Effector memory CD8-positive, alpha-beta T cell (primary cell): Measurements from ENCODE around the gene KLHL22.

Source experiments
- ATAC-seq: fragments of 150-1000 bp; cut with Tn5 transposase; replicated peaks from 2 replicates; pipeline ENCODE4 v1.10.0; 2021; ENCODE audit warnings: mild to moderate bottlenecking, moderate library complexity
- DNase-seq, 3 experiments: peaks; one replicate each; pipeline ENCODE4 v3.0.0; 2021
- H3K27ac Mint-ChIP-seq, 2 donors: one replicate each; pipeline ENCODE4 v1.8.0; 2022; ENCODE audit warnings: mild to moderate bottlenecking in 2 of 2, mixed read lengths in 2 of 2, moderate library complexity in 2 of 2
- H3K27me3 Mint-ChIP-seq, 2 donors: one replicate each; pipeline ENCODE4 v1.8.0; 2022; ENCODE audit warnings: mixed read lengths in 2 of 2
- H3K36me3 Mint-ChIP-seq: one replicate; pipeline ENCODE4 v1.8.0; 2022; ENCODE audit warnings: mild to moderate bottlenecking, moderate library complexity, mixed read lengths; ENCODE audit not compliant: insufficient read depth
- H3K4me1 Mint-ChIP-seq, 2 donors: one replicate each; pipeline ENCODE4 v1.8.0; 2022; ENCODE audit warnings: low read depth in 2 of 2, mixed read lengths in 2 of 2
- H3K4me3 Mint-ChIP-seq, 2 donors: one replicate each; pipeline ENCODE4 v1.8.0; 2022; ENCODE audit warnings: mild to moderate bottlenecking in 2 of 2, mixed read lengths in 2 of 2, moderate library complexity in 2 of 2
- H3K9me3 Mint-ChIP-seq, 2 donors: one replicate each; pipeline ENCODE4 v1.8.0; 2022; ENCODE audit warnings: mixed read lengths in 2 of 2

The KLHL22 gene

DNA sequence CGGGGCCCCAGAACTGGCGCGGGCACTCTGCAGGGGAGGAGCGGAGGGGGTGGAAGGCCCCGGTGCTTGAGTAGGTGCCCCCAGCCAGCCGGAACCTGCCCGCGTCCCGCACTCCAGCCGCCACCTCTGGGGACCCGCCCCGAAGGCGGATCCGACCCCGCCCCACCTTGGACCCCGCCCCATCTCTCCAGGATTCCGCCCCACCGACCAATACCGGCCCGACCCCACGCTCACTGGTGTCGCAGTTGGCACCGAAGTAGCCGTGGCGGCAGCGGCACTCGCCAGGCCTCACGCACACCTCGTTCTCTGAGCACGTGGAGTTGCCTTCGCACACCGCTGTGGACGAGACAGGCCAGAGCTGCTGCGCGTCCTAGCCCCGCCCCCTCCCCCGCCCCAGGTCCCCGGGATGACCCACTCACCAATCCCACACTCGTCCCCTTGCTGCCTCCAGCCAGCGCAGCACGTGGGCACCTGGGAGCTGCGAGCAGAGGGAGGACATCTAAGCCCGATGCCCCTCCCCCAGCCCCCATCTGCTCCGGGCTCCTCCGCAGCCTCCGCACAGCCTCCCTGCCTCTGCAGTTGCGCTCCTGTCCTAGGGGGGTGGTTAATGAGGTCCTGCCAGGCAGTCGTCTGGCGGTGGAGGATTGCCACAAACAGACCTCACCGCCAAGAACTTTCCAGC, 63.9 kb downstream of the KLHL22 start:
- Mint-ChIP-seq H3K27me3 (peaks cover 17 to 59% of the 10 kb centered on the region in 2 donors), H3K36me3 (peaks cover 6% of the 10 kb centered on the region), H3K4me1 (peaks cover 6 to 18% of the 10 kb centered on the region in 2 donors), H3K27ac (peak overlapping the region in 1 of 2 donors; percentile 82), H3K4me3 (peak overlapping the region; percentile 82 to 90), H3K9me3 (no peaks in the 10 kb centered on the region)
- ATAC-seq = no peak
- no peak for DNase-seq

- Mint-ChIP-seq H3K27me3 (peaks cover 15 to 55% of the 10 kb centered on the region in 2 donors), H3K4me3 (peak overlapping the region; percentile 86 to 90), H3K36me3 (peaks cover 6% of the 10 kb centered on the region), H3K9me3 (no peaks in the 10 kb centered on the region), H3K27ac (peak overlapping the region in 1 of 2 donors; percentile 20), H3K4me1 (peaks cover 5 to 15% of the 10 kb centered on the region in 2 donors)
- ATAC-seq = peak; percentile 70
- peak; percentile 53 to 63 (median 56) for DNase-seq
These were observed 64.7 kb downstream of the KLHL22 start for GRCh38 chr22:20430720-20431510.

DNA sequence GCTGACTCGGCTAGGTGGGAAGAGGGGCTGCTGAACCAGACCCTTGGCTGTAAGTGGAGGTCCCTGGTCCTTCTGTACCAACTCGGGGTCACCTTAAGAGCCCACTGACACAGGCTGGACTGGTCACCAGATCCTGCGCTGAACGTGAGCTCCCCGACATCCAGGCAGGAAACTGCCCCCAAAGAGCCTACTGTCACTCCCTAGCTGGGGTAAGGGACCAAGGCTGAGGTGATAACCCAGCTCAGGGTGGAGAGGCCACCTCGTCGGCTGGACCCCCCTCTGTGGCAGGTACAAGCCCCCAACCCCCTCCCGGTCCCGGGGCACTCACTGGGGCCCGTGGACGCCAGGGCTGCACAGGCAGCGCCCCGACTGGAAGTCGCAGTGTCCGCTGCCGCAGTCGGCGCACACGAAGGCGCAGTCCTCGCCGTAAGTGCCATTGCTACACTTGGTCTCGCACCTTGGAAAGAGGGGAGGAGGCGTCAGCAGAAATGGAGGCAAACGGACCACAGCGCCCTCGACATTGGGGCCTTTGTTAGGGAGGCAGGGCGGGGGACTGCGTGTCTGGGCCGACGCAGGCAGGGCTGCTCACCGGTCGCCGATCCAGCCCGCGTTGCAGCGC, 65.4 kb downstream of the KLHL22 start:
- peaks cover 5 to 11% of the 10 kb centered on the region in 2 donors for H3K4me1 Mint-ChIP-seq
- ATAC-seq = peak; percentile 28
- no peaks in the 10 kb centered on the region for H3K9me3 Mint-ChIP-seq
- DNase-seq = peak; percentile 21 to 28 (median 25)
- peaks cover 8 to 48% of the 10 kb centered on the region in 2 donors for H3K27me3 Mint-ChIP-seq
- H3K36me3 Mint-ChIP-seq = peaks cover 6% of the 10 kb centered on the region
- H3K4me3 Mint-ChIP-seq = peak overlapping the region; percentile 86 to 90
- H3K27ac Mint-ChIP-seq = peak overlapping the region in 1 of 2 donors; percentile 20

GRCh38 chr22:20429254-20430100, 66.1 kb downstream of the KLHL22 start:
- DNase-seq = peak; percentile 67 to 76 (median 69)
- Mint-ChIP-seq H3K9me3 (no peaks in the 10 kb centered on the region), H3K4me3 (peak overlapping the region; percentile 86 to 90), H3K36me3 (peaks cover 6% of the 10 kb centered on the region), H3K4me1 (peaks cover 5 to 11% of the 10 kb centered on the region in 2 donors), H3K27ac (peak overlapping the region; percentile 53 to 61), H3K27me3 (peaks cover under 1 to 46% of the 10 kb centered on the region in 2 donors)
- ATAC-seq = peak; percentile 63

DNA sequence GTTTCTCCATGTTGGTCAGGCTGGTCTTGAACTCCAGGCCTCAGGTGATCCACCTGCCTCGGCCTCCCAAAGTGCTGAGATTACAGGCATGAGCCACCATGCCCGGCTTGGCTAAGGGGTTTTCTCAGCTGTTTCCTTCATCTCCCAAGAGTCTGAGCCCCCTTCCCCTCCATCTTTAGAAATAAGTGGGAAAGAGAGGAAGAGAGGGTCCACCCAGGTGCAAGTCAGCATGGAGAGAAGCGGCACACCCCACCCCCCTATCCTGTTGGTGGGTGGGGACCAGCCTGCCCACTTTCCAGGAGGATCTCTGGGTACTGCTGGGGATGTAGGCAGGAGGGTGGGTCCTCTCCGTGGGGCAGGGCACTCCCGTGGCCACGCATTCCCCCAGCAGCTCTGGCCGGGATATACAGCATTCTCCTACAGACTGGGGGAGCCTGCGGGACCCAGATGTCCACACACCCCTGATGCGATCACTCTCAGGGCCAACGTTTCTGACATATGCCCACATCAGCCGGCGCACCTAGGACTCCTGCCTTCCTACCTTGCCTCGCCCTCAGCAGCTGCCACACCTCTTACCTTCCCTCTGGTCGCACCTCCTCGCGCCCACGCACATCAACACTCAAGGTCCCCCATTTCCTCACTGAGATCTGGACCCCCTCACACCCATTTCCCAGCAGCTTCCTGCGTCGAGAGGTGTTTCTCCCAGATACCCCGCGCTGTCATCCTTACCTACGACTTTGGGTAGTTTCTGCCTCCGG, 66.9 kb downstream of the KLHL22 start:
- Mint-ChIP-seq H3K4me1 (peaks cover 5 to 12% of the 10 kb centered on the region in 2 donors), H3K4me3 (peak overlapping the region; percentile 86 to 90), H3K27ac (peak overlapping the region; percentile 53 to 61), H3K9me3 (no peaks in the 10 kb centered on the region), H3K27me3 (peaks cover 0 to 44% of the 10 kb centered on the region in 2 donors), H3K36me3 (peaks cover 6% of the 10 kb centered on the region)
- DNase-seq (no peak), ATAC-seq (peak; percentile 1)

GRCh38 chr22:20427945-20428417, 67.6 kb downstream of the KLHL22 start:
- peaks cover 6% of the 10 kb centered on the region for H3K36me3 Mint-ChIP-seq
- no peaks in the 10 kb centered on the region for H3K9me3 Mint-ChIP-seq
- H3K27ac Mint-ChIP-seq = no peak overlapping the region
- ATAC-seq = no peak
- H3K4me3 Mint-ChIP-seq = peak overlapping the region in 1 of 2 donors; percentile 90
- peaks cover 0 to 40% of the 10 kb centered on the region in 2 donors for H3K27me3 Mint-ChIP-seq
- no peak for DNase-seq
- H3K4me1 Mint-ChIP-seq = peaks cover 5 to 12% of the 10 kb centered on the region in 2 donors

DNA sequence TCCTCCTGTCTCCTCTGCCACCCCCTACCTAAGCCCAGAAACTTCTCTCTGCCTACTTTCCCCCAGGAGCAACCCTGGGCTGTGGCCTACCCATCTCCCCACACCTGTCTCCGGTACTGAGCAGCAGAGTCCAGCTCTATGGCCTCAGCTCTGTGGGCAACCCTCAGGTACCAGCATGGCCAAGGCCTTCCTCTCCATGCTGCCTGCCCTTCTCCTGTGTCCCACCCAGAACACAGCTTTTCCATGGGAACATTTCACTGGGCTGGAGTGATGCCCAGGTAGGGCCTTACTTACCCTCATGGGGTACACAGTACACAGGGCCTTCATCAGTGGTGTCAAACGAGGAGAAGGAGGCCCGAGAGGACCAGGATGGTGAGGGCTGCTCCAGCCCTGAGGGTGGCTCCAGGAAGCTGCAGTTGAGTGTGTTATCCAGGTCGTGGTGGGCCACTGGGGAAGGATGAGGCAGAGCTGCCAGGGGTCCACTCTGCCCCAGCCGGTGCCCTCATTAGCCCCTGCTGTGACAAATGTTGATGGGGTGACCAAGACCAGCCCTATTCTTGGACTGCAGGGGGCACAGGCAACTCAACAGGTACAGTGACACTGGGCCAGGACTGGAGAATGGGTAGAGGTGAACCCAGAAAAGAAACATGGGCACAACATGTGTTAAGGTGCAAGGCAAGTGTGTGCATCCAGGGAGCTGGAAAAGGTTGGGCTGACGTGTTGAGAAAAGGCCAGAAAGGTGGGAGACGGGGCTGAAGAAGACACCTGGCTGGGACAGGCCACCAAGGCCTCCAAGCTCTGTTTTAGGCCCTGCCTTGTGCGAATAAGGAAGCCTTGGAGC, 68.3 kb downstream of the KLHL22 start:
- no peak for ATAC-seq
- DNase-seq = no peak
- Mint-ChIP-seq H3K9me3 (no peaks in the 10 kb centered on the region), H3K4me1 (peaks cover 5 to 12% of the 10 kb centered on the region in 2 donors), H3K36me3 (peaks cover 6% of the 10 kb centered on the region), H3K27me3 (peaks cover 0 to 33% of the 10 kb centered on the region in 2 donors), H3K4me3 (peak overlapping the region; percentile 20 to 51), H3K27ac (no peak overlapping the region)

GRCh38 chr22:20426259-20426615, 69.4 kb downstream of the KLHL22 start:
- Mint-ChIP-seq H3K4me1 (peaks cover 5 to 9% of the 10 kb centered on the region in 2 donors), H3K36me3 (peaks cover 6% of the 10 kb centered on the region), H3K4me3 (peak overlapping the region; percentile 10 to 51), H3K27ac (no peak overlapping the region), H3K27me3 (peaks cover 0 to 27% of the 10 kb centered on the region in 2 donors), H3K9me3 (no peaks in the 10 kb centered on the region)
- no peak for ATAC-seq
- no peak for DNase-seq

DNA sequence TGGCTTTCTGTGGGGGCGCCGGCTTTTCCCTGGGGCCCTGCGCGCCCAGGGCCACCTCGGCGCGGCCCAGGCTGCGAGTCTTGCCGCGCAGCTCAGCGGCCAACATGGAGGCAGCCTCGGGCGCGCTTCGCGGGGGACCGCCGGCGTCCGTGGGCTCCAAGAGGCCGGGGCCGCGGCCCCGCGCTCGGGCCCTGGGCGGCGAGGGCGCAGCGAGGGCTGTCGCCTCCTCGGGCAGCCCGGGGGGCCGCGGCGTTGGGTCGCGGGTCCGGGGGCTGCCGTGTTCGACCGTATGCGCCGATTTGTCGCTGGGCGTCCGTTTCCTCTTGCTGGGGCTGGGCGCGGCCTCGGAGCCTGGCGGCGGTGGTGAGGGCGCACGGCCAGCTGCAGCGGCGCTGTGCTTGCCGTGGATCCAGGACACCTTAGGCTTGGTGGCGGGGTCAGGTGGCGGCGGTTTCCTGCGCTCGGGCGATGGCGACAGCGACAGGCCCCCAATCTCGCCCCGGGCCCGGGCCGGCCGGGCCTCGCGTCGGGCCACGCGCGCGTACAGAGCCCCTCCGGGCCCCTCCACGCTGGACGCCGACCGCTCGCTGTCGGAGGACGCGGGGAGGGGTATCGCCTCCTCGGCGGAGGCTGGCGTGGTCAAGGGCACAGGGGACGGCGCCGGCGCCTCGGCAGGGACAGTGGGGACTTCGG, 69.9 kb downstream of the KLHL22 start:
- Mint-ChIP-seq H3K4me1 (peaks cover 5 to 9% of the 10 kb centered on the region in 2 donors), H3K27me3 (peaks cover 0 to 27% of the 10 kb centered on the region in 2 donors), H3K36me3 (peaks cover 6% of the 10 kb centered on the region), H3K27ac (no peak overlapping the region), H3K9me3 (no peaks in the 10 kb centered on the region), H3K4me3 (no peak overlapping the region)
- DNase-seq = no peak
- no peak for ATAC-seq

GRCh38 chr22:20424932-20425565, 70.5 kb downstream of the KLHL22 start:
- Mint-ChIP-seq H3K4me3 (peak overlapping the region; percentile 57 to 58), H3K4me1 (peaks cover 5 to 7% of the 10 kb centered on the region in 2 donors), H3K36me3 (peaks cover 6% of the 10 kb centered on the region), H3K9me3 (no peaks in the 10 kb centered on the region), H3K27me3 (peaks cover 0 to 27% of the 10 kb centered on the region in 2 donors), H3K27ac (no peak overlapping the region)
- ATAC-seq = no peak
- DNase-seq = no peak

DNA sequence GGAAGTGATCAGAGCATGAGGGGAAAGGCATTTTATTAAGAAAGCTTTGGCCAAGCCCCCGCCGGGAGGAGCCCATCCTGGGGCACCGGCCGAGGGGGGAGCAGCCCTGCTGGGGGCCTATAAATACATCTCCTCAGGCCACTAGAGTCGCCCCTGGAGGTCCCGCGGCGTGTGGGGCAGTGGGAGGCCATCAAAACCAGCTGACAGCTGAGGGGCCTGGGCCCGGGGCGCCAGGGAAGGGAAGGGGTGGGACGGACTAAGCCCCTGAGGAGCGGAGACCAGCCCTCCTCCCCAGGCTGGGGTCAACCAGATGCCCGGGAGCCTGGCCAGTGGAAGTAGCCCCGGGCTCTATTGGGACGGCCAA, 71.0 kb downstream of the KLHL22 start:
- Mint-ChIP-seq H3K4me3 (peak overlapping the region; percentile 57 to 58), H3K36me3 (peaks cover 6% of the 10 kb centered on the region), H3K27me3 (peaks cover 0 to 27% of the 10 kb centered on the region in 2 donors), H3K4me1 (peaks cover 5 to 7% of the 10 kb centered on the region in 2 donors), H3K27ac (no peak overlapping the region), H3K9me3 (no peaks in the 10 kb centered on the region)
- ATAC-seq (no peak), DNase-seq (no peak)
